Stimulated activated effector memory CD8-positive, alpha-beta T cell treated with anti-CD3 and anti-CD28 coated beads, Interleukin-12 subunit alpha, Interleukin-12 subunit beta, amount 100 ng/mL, for 72 hours (primary cell): ENCODE data around the gene HNMT.
"Not testable (repeated sequence)": the region's sequence is repeated elsewhere in the genome, so short reads cannot be mapped to it uniquely, and the experiment has no call there.

Source experiments
- ATAC-seq: fragments of 150-1000 bp; cut with Tn5 transposase; 2 replicates; pipeline ENCODE4 v1.10.0; 2021
- DNase-seq, 2 donors: peaks; one replicate each; pipeline ENCODE4 v3.0.0; 2021 to 2022; ENCODE audit warnings: low spot score in 2 of 2
- H3K27ac Mint-ChIP-seq: one replicate; pipeline ENCODE4 v1.8.0; 2022; ENCODE audit warnings: mild to moderate bottlenecking, mixed read lengths
- H3K36me3 Mint-ChIP-seq: one replicate; pipeline ENCODE4 v1.8.0; 2022; ENCODE audit warnings: mild to moderate bottlenecking, mixed read lengths
- H3K4me1 Mint-ChIP-seq: one replicate; pipeline ENCODE4 v1.8.0; 2022; ENCODE audit warnings: mixed read lengths
- H3K4me3 Mint-ChIP-seq: one replicate; pipeline ENCODE4 v1.8.0; 2022; ENCODE audit warnings: mild to moderate bottlenecking, mixed read lengths
- H3K9me3 Mint-ChIP-seq: one replicate; pipeline ENCODE4 v1.8.0; 2022; ENCODE audit warnings: mixed read lengths

HNMT gene

DNA sequence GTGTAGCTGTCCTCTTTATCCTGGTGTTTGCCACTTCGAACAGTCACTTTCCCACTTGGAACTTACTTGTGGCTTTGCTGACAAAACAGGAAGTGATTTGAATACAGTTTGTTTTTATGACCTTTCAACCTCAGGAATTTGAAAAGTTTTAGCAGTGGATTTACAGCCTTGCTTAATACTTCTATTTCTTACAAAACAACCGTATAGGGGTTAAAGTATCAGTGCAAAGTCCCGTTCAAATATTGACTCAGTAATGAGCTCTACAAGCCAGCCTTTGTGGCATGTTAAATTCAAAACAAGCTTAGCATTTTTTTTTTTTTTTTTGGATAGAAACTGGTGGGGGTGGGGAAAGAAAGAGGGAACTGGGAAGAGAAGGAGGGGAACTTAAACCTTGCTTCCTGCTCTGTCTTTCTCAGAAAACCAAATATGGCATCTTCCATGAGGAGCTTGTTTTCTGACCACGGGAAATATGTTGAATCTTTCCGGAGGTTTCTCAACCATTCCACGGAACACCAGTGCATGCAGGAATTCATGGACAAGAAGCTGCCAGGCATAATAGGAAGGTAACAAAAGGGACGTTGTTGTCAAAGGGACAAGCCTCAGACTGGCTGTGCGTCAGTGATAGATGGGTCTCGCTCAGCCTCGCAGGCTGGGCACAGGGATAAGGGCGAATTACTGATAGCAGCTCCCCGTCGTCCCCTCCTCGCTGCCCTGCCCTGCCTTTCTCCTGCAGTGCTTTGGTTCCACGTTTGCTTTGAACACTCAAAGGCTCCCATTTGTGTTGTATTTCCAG is at the start of gene HNMT:
HNMT (plus strand) TSS at position 408 of the 793 bp plus-strand sequence; CDS start at position 427, 19 bp downstream.
- ATAC-seq, result no peak

GRCh38 chr2:137921105-137921880 is 43.0 kb upstream of the HNMT start:
- DNase-seq, result no peak
- no peaks in the 10 kb centered on the region for H3K4me1 Mint-ChIP-seq
- H3K27ac Mint-ChIP-seq, result no peak overlapping the region
- H3K9me3 Mint-ChIP-seq, result peaks cover 6% of the 10 kb centered on the region
- no peak for ATAC-seq
- H3K36me3 Mint-ChIP-seq, result no peaks in the 10 kb centered on the region
- H3K4me3 Mint-ChIP-seq, result no peak overlapping the region

More for the DNA sequence above, at the start of gene HNMT:
- peaks cover 8% of the 10 kb centered on the region for H3K9me3 Mint-ChIP-seq
- H3K4me1 Mint-ChIP-seq, result no peaks in the 10 kb centered on the region
- no peaks in the 10 kb centered on the region for H3K36me3 Mint-ChIP-seq
- no peak for DNase-seq
- H3K4me3 Mint-ChIP-seq, result no peak within 1 kb of the TSS
- H3K27ac Mint-ChIP-seq, result no peak within 1 kb of the TSS

DNA sequence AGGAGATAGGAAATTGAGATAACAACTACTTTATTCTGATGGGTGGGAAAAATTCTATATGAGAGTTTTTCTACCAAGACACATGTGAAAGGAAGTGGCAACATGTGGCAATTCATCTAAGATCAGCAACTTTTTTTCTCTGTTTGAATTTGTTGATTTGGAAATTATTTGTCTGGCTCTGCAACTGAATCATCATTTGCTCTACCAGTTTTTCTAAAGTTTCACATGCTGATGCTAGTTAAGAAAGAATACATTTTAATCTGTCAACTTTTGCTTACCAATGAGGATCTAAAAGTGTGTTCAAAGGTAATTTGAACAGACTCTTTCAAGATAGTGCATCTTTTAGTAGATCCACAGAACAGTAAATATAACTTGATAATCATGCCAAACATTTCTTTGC is 42.1 kb upstream of the HNMT start:
- not testable (repeated sequence) for DNase-seq, H3K4me3 Mint-ChIP-seq, H3K27ac Mint-ChIP-seq, H3K36me3 Mint-ChIP-seq, ATAC-seq, H3K4me1 Mint-ChIP-seq, H3K9me3 Mint-ChIP-seq

GRCh38 chr2:137924019-137924418 is 40.3 kb upstream of the HNMT start:
- H3K4me1 Mint-ChIP-seq, result no peaks in the 10 kb centered on the region
- no peaks in the 10 kb centered on the region for H3K36me3 Mint-ChIP-seq
- DNase-seq (no peak), ATAC-seq (no peak)
- H3K9me3 Mint-ChIP-seq, result peaks cover 6% of the 10 kb centered on the region
- no peak overlapping the region for H3K4me3 Mint-ChIP-seq
- H3K27ac Mint-ChIP-seq, result no peak overlapping the region

DNA sequence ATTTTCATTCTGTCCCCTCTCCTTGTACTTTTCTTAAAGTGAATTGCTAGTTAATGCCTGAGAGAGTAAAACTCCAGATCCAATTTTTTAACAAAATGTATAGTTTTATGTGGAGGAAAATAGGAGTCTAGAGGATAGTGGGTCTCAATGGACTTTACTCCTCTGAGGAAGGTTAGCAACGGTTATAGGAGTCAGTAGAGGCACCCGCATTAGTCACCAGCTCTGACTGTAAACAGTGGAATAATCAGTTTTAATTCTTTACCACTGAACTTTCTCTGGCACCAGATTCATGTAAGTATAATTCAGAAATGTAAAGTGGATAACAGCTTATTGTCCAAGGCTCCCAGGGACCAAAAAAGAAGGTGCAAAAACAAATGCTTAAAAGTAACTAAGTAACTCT is 38.7 kb upstream of the HNMT start:
- H3K36me3 Mint-ChIP-seq, result no peaks in the 10 kb centered on the region
- H3K9me3 Mint-ChIP-seq, result peaks cover 6% of the 10 kb centered on the region
- no peak overlapping the region for H3K27ac Mint-ChIP-seq
- H3K4me1 Mint-ChIP-seq, result no peaks in the 10 kb centered on the region
- ATAC-seq, result no peak
- DNase-seq, result no peak
- H3K4me3 Mint-ChIP-seq, result no peak overlapping the region

DNA sequence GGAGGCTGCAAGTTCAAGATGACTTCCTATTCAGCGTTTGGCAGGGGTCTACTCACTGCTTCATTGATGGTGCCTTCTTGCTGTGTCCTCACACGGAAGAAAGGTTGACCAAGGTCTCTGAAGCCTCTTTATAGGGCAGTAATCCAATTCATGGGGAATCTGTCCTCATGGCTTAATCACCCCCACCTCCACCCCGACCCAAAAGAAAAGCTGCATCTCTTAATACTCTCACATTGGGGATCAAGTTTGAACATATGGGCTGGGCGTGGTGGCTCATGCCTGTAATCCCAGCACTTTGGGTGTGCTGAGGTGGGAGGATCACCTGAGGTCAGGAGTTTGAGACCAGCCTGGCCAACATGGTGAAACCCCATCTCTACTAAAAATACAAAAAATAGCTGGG is 36.4 kb upstream of the HNMT start:
- Mint-ChIP-seq H3K9me3 (no peaks in the 10 kb centered on the region), H3K4me3 (no peak overlapping the region), H3K36me3 (no peaks in the 10 kb centered on the region), H3K27ac (no peak overlapping the region), H3K4me1 (no peaks in the 10 kb centered on the region)
- DNase-seq, result no peak
- ATAC-seq, result no peak

- DNase-seq, result no peak
- ATAC-seq, result no peak
- H3K27ac Mint-ChIP-seq, result no peak overlapping the region
- H3K4me1 Mint-ChIP-seq, result no peaks in the 10 kb centered on the region
- no peaks in the 10 kb centered on the region for H3K9me3 Mint-ChIP-seq
- no peak overlapping the region for H3K4me3 Mint-ChIP-seq
- no peaks in the 10 kb centered on the region for H3K36me3 Mint-ChIP-seq
Measured at GRCh38 chr2:137928547-137929518, 35.4 kb upstream of the HNMT start.

DNA sequence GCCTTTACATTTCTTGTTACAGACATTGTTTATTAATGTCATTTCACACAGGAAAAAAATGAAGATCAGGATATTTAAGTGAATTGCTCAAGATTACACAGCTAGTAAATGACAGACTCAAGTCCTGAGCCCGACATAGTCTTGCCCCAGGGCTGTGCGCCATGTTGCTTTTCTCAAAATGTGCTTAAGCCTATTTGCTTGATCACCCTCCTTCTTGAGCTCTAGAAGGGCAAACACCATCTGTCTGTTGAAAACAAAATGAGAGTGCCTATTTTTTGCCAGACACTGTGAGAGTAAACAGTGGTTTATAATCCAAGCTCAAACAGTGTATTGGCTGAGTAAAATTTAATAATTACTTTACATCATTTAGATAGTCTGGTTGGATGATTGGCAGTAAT is 34.8 kb upstream of the HNMT start:
- Mint-ChIP-seq H3K27ac (no peak overlapping the region), H3K4me3 (no peak overlapping the region), H3K36me3 (no peaks in the 10 kb centered on the region), H3K9me3 (no peaks in the 10 kb centered on the region), H3K4me1 (no peaks in the 10 kb centered on the region)
- ATAC-seq (no peak), DNase-seq (no peak)

DNA sequence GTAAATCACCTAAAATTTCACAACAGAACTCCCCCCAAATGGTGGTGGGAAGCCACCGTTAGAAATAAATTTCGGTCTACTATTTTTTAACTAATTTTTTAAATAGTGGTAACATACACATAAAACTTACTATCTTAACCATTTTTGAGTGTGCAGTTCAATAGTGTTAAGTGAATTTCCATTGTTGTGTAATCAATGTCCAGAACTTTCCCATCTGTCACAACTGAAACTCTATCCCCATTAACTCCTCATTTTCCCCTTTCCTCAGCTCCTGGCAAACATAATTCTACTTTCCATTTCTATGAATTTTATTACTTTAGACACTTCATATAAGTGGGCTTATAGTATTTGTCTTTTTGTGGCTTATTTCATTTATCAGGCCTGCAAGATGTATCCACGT is 34.1 kb upstream of the HNMT start:
- H3K4me1 Mint-ChIP-seq, result no peaks in the 10 kb centered on the region
- no peak overlapping the region for H3K27ac Mint-ChIP-seq
- ATAC-seq (no peak), DNase-seq (no peak)
- H3K36me3 Mint-ChIP-seq, result no peaks in the 10 kb centered on the region
- no peaks in the 10 kb centered on the region for H3K9me3 Mint-ChIP-seq
- no peak overlapping the region for H3K4me3 Mint-ChIP-seq

DNA sequence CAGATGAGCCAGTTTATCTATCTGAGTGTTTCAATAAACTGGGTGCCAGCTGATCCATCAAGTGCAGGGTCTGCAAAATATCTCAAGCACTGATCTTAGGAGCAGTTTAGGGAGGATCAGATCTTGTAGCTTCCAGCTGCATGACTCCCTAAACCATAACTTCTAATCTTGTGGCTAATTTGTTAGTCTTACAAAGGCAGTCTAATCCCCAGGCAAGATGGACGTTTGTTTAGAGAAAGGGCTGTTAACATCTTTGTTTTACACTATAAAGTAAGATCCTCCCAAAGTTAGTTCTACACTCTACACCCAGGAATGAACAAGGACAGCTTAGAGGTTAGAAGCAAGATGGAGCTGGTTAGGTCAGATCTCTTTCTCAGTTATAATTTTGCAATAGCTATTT is 28.7 kb upstream of the HNMT start:
- no peaks in the 10 kb centered on the region for H3K9me3 Mint-ChIP-seq
- DNase-seq (no peak), ATAC-seq (no peak)
- H3K36me3 Mint-ChIP-seq, result no peaks in the 10 kb centered on the region
- no peak overlapping the region for H3K27ac Mint-ChIP-seq
- no peak overlapping the region for H3K4me3 Mint-ChIP-seq
- no peaks in the 10 kb centered on the region for H3K4me1 Mint-ChIP-seq

DNA sequence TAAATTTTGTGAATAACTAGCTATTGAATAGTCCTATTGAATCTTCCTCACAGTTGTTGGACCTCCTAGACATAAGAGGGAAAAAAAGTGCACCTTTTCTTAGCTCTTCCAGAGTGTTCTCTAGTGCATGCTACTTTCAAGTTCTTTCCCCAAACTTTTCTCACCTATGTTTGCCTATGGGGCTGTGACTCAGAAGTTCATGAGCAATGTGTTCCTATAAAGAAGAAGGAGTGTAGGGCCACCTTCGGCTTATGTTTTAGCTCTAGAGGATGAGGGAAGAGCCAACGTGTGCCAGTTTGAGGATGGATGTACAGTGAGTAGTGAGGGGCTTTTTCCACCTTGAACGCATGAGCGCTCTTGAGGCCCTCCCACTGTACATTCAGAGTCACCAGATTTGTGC is 27.0 kb upstream of the HNMT start:
- H3K9me3 Mint-ChIP-seq, result no peaks in the 10 kb centered on the region
- H3K4me3 Mint-ChIP-seq, result no peak overlapping the region
- H3K4me1 Mint-ChIP-seq, result no peaks in the 10 kb centered on the region
- DNase-seq, result no peak
- H3K27ac Mint-ChIP-seq, result no peak overlapping the region
- H3K36me3 Mint-ChIP-seq, result no peaks in the 10 kb centered on the region
- no peak for ATAC-seq

- H3K36me3 Mint-ChIP-seq, result no peaks in the 10 kb centered on the region
- ATAC-seq (no peak), DNase-seq (no peak)
- H3K27ac Mint-ChIP-seq, result no peak overlapping the region
- no peaks in the 10 kb centered on the region for H3K4me1 Mint-ChIP-seq
- H3K9me3 Mint-ChIP-seq, result no peaks in the 10 kb centered on the region
- no peak overlapping the region for H3K4me3 Mint-ChIP-seq
Measured at GRCh38 chr2:137937778-137938177, 26.5 kb upstream of the HNMT start.

DNA sequence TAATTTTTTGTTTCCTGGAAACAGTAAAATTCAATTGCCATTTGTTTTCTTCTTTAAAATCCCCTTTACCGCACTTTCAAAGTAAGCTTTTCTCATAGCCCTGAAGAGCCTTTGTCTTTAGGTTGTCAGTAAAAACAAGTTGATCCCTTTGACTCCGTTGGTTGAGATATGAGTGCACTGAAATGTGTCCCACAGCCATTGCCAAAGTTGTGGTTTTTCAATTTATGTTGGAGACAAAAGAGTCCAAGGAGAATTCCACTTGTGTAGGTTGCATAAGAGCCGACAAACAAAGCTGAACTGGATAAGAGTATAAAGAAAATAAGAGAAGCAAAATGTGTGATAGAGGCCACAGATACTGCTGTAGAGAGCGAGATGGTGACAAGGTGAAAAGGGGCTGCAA is 26.1 kb upstream of the HNMT start:
- ATAC-seq, result no peak
- no peak for DNase-seq
- Mint-ChIP-seq H3K4me1 (no peaks in the 10 kb centered on the region), H3K36me3 (no peaks in the 10 kb centered on the region), H3K4me3 (no peak overlapping the region), H3K27ac (no peak overlapping the region), H3K9me3 (no peaks in the 10 kb centered on the region)

- Mint-ChIP-seq H3K9me3 (no peaks in the 10 kb centered on the region), H3K4me1 (no peaks in the 10 kb centered on the region), H3K36me3 (no peaks in the 10 kb centered on the region), H3K4me3 (no peak overlapping the region), H3K27ac (no peak overlapping the region)
- ATAC-seq (no peak), DNase-seq (no peak)
Measured at GRCh38 chr2:137939026-137939425, 25.2 kb upstream of the HNMT start.

- no peak overlapping the region for H3K27ac Mint-ChIP-seq
- H3K9me3 Mint-ChIP-seq, result no peaks in the 10 kb centered on the region
- ATAC-seq (no peak), DNase-seq (no peak)
- H3K4me1 Mint-ChIP-seq, result no peaks in the 10 kb centered on the region
- H3K4me3 Mint-ChIP-seq, result no peak overlapping the region
- H3K36me3 Mint-ChIP-seq, result no peaks in the 10 kb centered on the region
Measured at GRCh38 chr2:137940154-137940553, 24.1 kb upstream of the HNMT start.
